Upper lobe of right lung (tissue), 1 donor: ENCODE results near the gene NIPA2. TPM values are rescaled to one million over a fixed set of nuclear protein-coding genes. Genes with fewer than 3 reads are reported as not detected.

Experiments used
- ATAC-seq: fragments of 200-7000 bp; cut with Tn5 transposase; one replicate; pipeline ENCODE4 v1.9.1; 2020; ENCODE audit warnings: mild to moderate bottlenecking, moderate library complexity
- DNase-seq: peaks from one replicate; pipeline ENCODE4 v3.0.0-alpha.2; 2020
- H3K27ac ChIP-seq: fragments of 200-600 bp; one replicate; pipeline ENCODE4 v1.8.0; 2022
- H3K27me3 ChIP-seq: fragments of 200-600 bp; one replicate; pipeline ENCODE4 v1.8.0; 2022; ENCODE audit warnings: mild to moderate bottlenecking
- H3K36me3 ChIP-seq: fragments of 200-600 bp; one replicate; pipeline ENCODE4 v1.8.0; 2022
- H3K4me1 ChIP-seq: fragments of 200-600 bp; one replicate; pipeline ENCODE4 v1.8.0; 2022
- H3K4me3 ChIP-seq: fragments of 200-600 bp; one replicate; pipeline ENCODE4 v1.8.0; 2022; ENCODE audit warnings: mild to moderate bottlenecking
- H3K9me3 ChIP-seq: fragments of 200-600 bp; one replicate; pipeline ENCODE4 v1.8.0; 2022
- CTCF ChIP-seq: fragments of 200-600 bp; IDR thresholded peaks from one replicate; pipeline ENCODE4 v1.8.0; 2022; ENCODE audit warnings: antibody characterized with exemption
- intact Hi-C: fragments of 100-400 bp; cut with DNase I; formaldehyde crosslinking; loops from one replicate; pipeline ENCODE4 v1.11.0; 2022
- total RNA-seq: library from RNA; stranded (reverse); fragmentation: NEBNext Ultra II Directional; extraction: Animal tissue kit (Norgen Biotek cat#: 25700); gene quantifications from one replicate; pipeline ENCODE4 v1.2.1, GENCODE V29; 2021
- donor health status: DM: no; HTN: yes; CAD: no; lungs with severe emphysema.

Gene NIPA2
- total RNA-seq, 1 donor from 2014 or later, result 46.2 TPM

- Histone ChIP-seq H3K9me3 (no peaks in the 10 kb centered on the region), H3K27ac (no peak overlapping the region), H3K27me3 (no peaks in the 10 kb centered on the region), H3K4me3 (no peak overlapping the region), H3K36me3 (peaks cover 98% of the 10 kb centered on the region), H3K4me1 (no peaks in the 10 kb centered on the region)
- no peak for TF ChIP-seq CTCF
- DNase-seq (no peak), ATAC-seq (peak; percentile 11)
- intact Hi-C loops, result no loop called here
These were observed 34.7 kb downstream of the NIPA2 start for GRCh38 chr15:22872936-22873701.

GRCh38 chr15:22873841-22874240 is 35.4 kb downstream of the NIPA2 start:
- no peak for DNase-seq
- Histone ChIP-seq H3K36me3 (peaks cover 98% of the 10 kb centered on the region), H3K27ac (no peak overlapping the region), H3K4me3 (no peak overlapping the region), H3K4me1 (no peaks in the 10 kb centered on the region), H3K9me3 (no peaks in the 10 kb centered on the region), H3K27me3 (no peaks in the 10 kb centered on the region)
- intact Hi-C loops, result no loop called here
- no peak for TF ChIP-seq CTCF
- no peak for ATAC-seq

- no peak overlapping the region for H3K27ac ChIP-seq
- H3K4me1 ChIP-seq, result no peaks in the 10 kb centered on the region
- DNase-seq (no peak), ATAC-seq (no peak)
- intact Hi-C loops, result no loop called here
- H3K36me3 ChIP-seq, result peaks cover 98% of the 10 kb centered on the region
- H3K4me3 ChIP-seq, result no peak overlapping the region
- H3K27me3 ChIP-seq, result no peaks in the 10 kb centered on the region
- H3K9me3 ChIP-seq, result no peaks in the 10 kb centered on the region
- no peak for TF ChIP-seq CTCF
These were observed 35.8 kb downstream of the NIPA2 start for GRCh38 chr15:22874256-22874655.

- ATAC-seq (no peak), DNase-seq (no peak)
- TF ChIP-seq CTCF, result no peak
- H3K36me3 ChIP-seq, result peaks cover 98% of the 10 kb centered on the region
- H3K27ac ChIP-seq, result no peak overlapping the region
- H3K4me1 ChIP-seq, result no peaks in the 10 kb centered on the region
- H3K4me3 ChIP-seq, result no peak overlapping the region
- H3K27me3 ChIP-seq, result no peaks in the 10 kb centered on the region
- intact Hi-C loops, result no loop called here
- H3K9me3 ChIP-seq, result no peaks in the 10 kb centered on the region
These were observed 36.5 kb downstream of the NIPA2 start for GRCh38 chr15:22874966-22875365.

GRCh38 chr15:22877117-22877516 is 38.7 kb downstream of the NIPA2 start:
- no peaks in the 10 kb centered on the region for H3K9me3 ChIP-seq
- no peak overlapping the region for H3K27ac ChIP-seq
- no peaks in the 10 kb centered on the region for H3K4me1 ChIP-seq
- TF ChIP-seq CTCF, result no peak
- ATAC-seq (no peak), DNase-seq (no peak)
- peaks cover 98% of the 10 kb centered on the region for H3K36me3 ChIP-seq
- no peak overlapping the region for H3K4me3 ChIP-seq
- intact Hi-C loops, result no loop called here
- no peaks in the 10 kb centered on the region for H3K27me3 ChIP-seq
